Central memory CD8-positive, alpha-beta T cell (primary cell): ENCODE measurements around the gene DLX4.
A peak's percentile ranks its signal among the peaks of the same experiment; 100 is the strongest.

Experiments used
- ATAC-seq: fragments of 150-1000 bp; cut with Tn5 transposase; replicated peaks from 2 replicates; pipeline ENCODE4 v1.10.0; 2022; ENCODE audit warnings: mild to moderate bottlenecking, moderate FRiP score, moderate number of reproducible peaks; ENCODE audit not compliant: poor library complexity, severe bottlenecking; ENCODE audit errors: extremely low read depth
- DNase-seq, 2 donors: peaks; one replicate each; pipeline ENCODE4 v3.0.0; 2021; ENCODE audit warnings: low spot score in 2 of 2
- H3K27ac Mint-ChIP-seq: one replicate; pipeline ENCODE4 v1.8.0; 2022; ENCODE audit warnings: low read depth, mild to moderate bottlenecking, moderate library complexity, mixed read lengths
- H3K27me3 Mint-ChIP-seq: one replicate; pipeline ENCODE4 v1.8.0; 2022; ENCODE audit warnings: mixed read lengths
- H3K36me3 Mint-ChIP-seq: one replicate; pipeline ENCODE4 v1.8.0; 2022; ENCODE audit warnings: mild to moderate bottlenecking, moderate library complexity, mixed read lengths; ENCODE audit not compliant: insufficient read depth
- H3K4me1 Mint-ChIP-seq: one replicate; pipeline ENCODE4 v1.8.0; 2022; ENCODE audit warnings: mixed read lengths
- H3K4me3 Mint-ChIP-seq: one replicate; pipeline ENCODE4 v1.8.0; 2022; ENCODE audit warnings: mild to moderate bottlenecking, moderate library complexity, mixed read lengths
- H3K9me3 Mint-ChIP-seq: one replicate; pipeline ENCODE4 v1.8.0; 2022; ENCODE audit warnings: mixed read lengths

Gene DLX4

DNA sequence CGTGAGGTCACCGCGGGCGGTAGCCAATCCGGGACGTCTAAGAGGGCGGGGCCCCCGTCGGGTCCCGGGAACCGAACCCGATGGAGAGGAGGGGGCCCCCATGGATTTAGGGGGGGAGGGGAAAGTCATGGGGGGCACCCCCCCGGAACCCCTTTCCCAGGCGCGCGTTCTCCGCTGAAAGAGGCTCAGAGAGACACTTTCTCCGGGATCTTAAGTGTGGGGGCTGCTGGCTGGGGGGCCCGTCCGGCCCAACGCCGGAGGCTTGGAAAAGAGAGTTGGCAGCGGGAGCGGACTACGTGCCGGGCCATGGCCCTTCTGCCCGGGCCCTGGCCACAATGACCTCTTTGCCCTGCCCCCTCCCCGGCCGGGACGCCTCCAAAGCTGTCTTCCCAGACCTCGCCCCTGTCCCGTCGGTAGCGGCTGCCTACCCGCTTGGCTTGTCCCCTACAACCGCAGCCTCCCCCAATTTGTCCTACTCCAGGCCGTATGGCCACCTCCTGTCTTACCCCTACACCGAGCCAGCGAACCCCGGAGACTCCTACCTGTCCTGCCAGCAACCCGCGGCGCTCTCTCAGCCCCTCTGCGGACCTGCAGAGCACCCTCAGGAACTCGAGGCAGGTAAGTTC is at the start of gene DLX4:
TSS of gene DLX4 (plus strand) at position 57 of the 626 bp plus-strand sequence. CDS start at position 336, 279 bp downstream.
- no peak for ATAC-seq
- Mint-ChIP-seq H3K27ac (peak within 1 kb of the TSS; percentile 63), H3K9me3 (no peaks in the 10 kb centered on the region), H3K36me3 (peaks cover 11% of the 10 kb centered on the region), H3K27me3 (peaks cover 91% of the 10 kb centered on the region), H3K4me1 (peaks cover 38% of the 10 kb centered on the region), H3K4me3 (peak within 1 kb of the TSS; percentile 85)
- no peak for DNase-seq

- ATAC-seq (no peak), DNase-seq (no peak)
- H3K4me1 Mint-ChIP-seq: no peaks in the 10 kb centered on the region
- no peak overlapping the region for H3K27ac Mint-ChIP-seq
- no peaks in the 10 kb centered on the region for H3K9me3 Mint-ChIP-seq
- H3K27me3 Mint-ChIP-seq: peaks cover 70% of the 10 kb centered on the region
- H3K36me3 Mint-ChIP-seq: no peaks in the 10 kb centered on the region
- H3K4me3 Mint-ChIP-seq: no peak overlapping the region
Measured at GRCh38 chr17:49920030-49920769, 48.8 kb upstream of the DLX4 start.

GRCh38 chr17:49922095-49922494 is 46.9 kb upstream of the DLX4 start:
- H3K27ac Mint-ChIP-seq: no peak overlapping the region
- H3K27me3 Mint-ChIP-seq: peaks cover 70% of the 10 kb centered on the region
- no peaks in the 10 kb centered on the region for H3K9me3 Mint-ChIP-seq
- ATAC-seq: no peak
- H3K36me3 Mint-ChIP-seq: no peaks in the 10 kb centered on the region
- no peaks in the 10 kb centered on the region for H3K4me1 Mint-ChIP-seq
- H3K4me3 Mint-ChIP-seq: no peak overlapping the region
- no peak for DNase-seq

DNA sequence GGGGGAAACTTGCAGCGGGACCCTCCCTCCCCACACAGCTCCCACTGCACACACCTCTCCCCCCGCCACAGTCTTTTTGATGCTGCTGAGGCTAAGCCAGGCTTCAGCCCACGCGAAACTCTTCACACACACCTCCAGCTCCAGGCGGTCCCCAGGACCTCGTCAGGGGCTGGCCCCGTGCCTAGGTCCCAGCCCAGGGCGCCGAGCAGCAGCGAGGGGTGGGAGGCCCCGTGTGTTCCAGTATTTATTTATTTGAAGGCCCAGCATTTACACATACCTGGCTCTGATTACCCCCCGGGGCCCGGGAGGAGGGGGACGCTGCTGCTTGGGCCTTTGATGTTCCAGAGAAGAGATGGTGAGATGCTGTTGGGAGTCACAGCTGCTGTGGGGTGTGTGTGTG is 44.9 kb upstream of the DLX4 start:
- H3K9me3 Mint-ChIP-seq: no peaks in the 10 kb centered on the region
- DNase-seq (no peak), ATAC-seq (no peak)
- no peak overlapping the region for H3K4me3 Mint-ChIP-seq
- peaks cover 80% of the 10 kb centered on the region for H3K27me3 Mint-ChIP-seq
- no peaks in the 10 kb centered on the region for H3K4me1 Mint-ChIP-seq
- H3K27ac Mint-ChIP-seq: no peak overlapping the region
- H3K36me3 Mint-ChIP-seq: no peaks in the 10 kb centered on the region

GRCh38 chr17:49924589-49924988 is 44.4 kb upstream of the DLX4 start:
- Mint-ChIP-seq H3K27ac (no peak overlapping the region), H3K9me3 (no peaks in the 10 kb centered on the region), H3K4me1 (no peaks in the 10 kb centered on the region), H3K4me3 (no peak overlapping the region), H3K27me3 (peaks cover 85% of the 10 kb centered on the region), H3K36me3 (no peaks in the 10 kb centered on the region)
- no peak for ATAC-seq
- DNase-seq: no peak

DNA sequence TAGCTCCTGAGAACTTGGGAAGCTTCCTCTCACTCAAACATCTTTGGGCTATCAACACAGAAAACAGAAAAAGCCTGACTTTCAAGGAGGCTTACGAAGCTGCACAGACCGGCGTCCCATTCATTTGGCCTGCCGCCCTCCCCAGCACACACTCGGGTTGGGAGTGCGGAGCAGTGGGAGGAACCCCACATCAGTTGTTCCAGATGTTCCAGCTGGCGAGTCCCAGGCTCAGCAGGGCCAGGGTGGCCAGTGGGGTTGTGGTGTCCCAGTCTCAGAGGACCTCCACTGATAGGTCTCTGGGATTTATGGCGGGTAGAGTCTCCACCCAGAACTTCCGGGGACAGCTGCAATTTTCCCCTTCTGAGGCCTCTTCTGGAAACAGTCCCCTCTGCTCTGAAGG is 43.1 kb upstream of the DLX4 start:
- H3K36me3 Mint-ChIP-seq: no peaks in the 10 kb centered on the region
- no peak for ATAC-seq
- no peak for DNase-seq
- no peak overlapping the region for H3K27ac Mint-ChIP-seq
- H3K4me3 Mint-ChIP-seq: no peak overlapping the region
- H3K9me3 Mint-ChIP-seq: no peaks in the 10 kb centered on the region
- peaks cover 88% of the 10 kb centered on the region for H3K27me3 Mint-ChIP-seq
- no peaks in the 10 kb centered on the region for H3K4me1 Mint-ChIP-seq

DNA sequence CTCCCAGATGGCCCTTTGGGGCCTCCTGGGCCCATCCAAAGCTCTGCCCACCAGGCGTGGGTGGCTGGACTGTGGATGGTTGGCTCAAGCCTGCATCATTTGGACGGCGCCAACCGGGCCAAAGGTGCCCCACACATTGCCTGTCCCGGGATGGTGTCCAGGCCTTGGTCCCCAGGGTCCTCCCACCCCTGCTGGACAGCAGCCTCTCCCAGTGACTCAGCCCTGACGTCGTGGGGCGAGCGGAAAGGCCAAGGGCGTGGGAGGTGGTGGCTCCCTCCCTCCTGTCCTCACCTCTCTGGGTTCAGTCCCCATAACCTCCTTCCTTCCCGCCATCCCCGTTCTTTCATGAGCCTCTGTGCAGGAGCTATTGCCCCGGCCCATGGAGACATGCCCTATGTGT is 42.1 kb upstream of the DLX4 start:
- H3K36me3 Mint-ChIP-seq: no peaks in the 10 kb centered on the region
- no peaks in the 10 kb centered on the region for H3K9me3 Mint-ChIP-seq
- DNase-seq (no peak), ATAC-seq (no peak)
- H3K4me3 Mint-ChIP-seq: no peak overlapping the region
- no peaks in the 10 kb centered on the region for H3K4me1 Mint-ChIP-seq
- H3K27ac Mint-ChIP-seq: no peak overlapping the region
- H3K27me3 Mint-ChIP-seq: peaks cover 92% of the 10 kb centered on the region

DNA sequence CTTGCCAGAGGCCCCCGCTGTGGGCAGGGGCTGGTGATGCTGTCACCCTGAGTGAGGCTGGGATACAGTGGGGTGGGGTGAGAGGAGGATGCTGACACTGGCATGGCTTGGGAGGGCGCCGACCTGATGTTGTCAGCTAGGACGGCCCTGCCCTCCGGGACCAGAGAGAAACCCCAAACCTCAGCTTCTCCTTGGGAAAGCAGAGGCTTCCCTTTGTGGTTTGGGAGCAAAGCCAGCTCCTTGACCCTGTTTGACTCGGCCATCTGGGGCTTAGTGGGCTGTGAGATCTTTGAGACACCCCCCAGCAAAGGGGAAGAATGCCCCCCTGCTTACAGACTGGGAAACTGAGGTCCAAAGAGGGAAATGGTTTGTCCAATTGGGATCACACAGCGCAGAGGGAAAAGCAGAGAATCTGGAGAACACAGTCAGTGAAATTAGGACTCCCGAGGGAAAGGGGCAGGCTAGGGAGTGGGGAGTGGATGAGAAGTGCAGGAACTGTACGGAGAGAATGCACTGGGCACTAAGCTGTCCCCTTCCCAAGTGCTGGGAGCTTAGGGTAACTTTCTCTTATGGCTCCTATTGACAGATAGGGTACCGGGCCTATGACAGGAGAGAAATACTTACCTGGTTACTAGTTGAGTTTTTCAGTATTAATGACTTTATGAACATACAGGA is 40.7 kb upstream of the DLX4 start:
- ATAC-seq (no peak), DNase-seq (no peak)
- H3K36me3 Mint-ChIP-seq: no peaks in the 10 kb centered on the region
- H3K4me1 Mint-ChIP-seq: no peaks in the 10 kb centered on the region
- H3K9me3 Mint-ChIP-seq: no peaks in the 10 kb centered on the region
- peaks cover 89% of the 10 kb centered on the region for H3K27me3 Mint-ChIP-seq
- no peak overlapping the region for H3K27ac Mint-ChIP-seq
- H3K4me3 Mint-ChIP-seq: no peak overlapping the region

- no peaks in the 10 kb centered on the region for H3K36me3 Mint-ChIP-seq
- H3K4me1 Mint-ChIP-seq: no peaks in the 10 kb centered on the region
- H3K4me3 Mint-ChIP-seq: no peak overlapping the region
- ATAC-seq: no peak
- no peak overlapping the region for H3K27ac Mint-ChIP-seq
- no peaks in the 10 kb centered on the region for H3K9me3 Mint-ChIP-seq
- no peak for DNase-seq
- H3K27me3 Mint-ChIP-seq: peaks cover 94% of the 10 kb centered on the region
Measured at GRCh38 chr17:49928837-49929475, 40.0 kb upstream of the DLX4 start.

DNA sequence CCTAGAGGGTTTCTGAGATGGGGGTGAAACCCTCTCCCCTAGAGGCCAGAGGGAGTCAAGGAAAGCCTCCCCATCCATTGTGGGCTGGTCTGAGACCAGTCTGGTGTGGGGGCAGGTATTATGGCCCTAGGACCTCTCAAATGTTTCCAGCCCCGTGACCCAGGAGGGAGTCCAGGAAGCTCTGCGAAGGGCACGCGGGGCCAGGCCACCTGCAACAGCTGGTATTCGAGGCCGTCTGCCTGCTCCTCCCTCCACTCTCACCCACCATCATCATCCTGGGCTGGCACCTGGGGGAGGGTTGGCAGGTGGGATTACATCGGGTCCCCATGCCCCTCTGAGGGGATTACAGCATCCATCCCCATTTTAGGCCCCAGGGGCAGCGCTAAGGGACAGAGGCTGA is 38.1 kb upstream of the DLX4 start:
- H3K27ac Mint-ChIP-seq: no peak overlapping the region
- H3K27me3 Mint-ChIP-seq: peaks cover 94% of the 10 kb centered on the region
- DNase-seq (no peak), ATAC-seq (no peak)
- no peak overlapping the region for H3K4me3 Mint-ChIP-seq
- H3K4me1 Mint-ChIP-seq: no peaks in the 10 kb centered on the region
- no peaks in the 10 kb centered on the region for H3K9me3 Mint-ChIP-seq
- H3K36me3 Mint-ChIP-seq: no peaks in the 10 kb centered on the region

GRCh38 chr17:49931416-49932137 is 37.4 kb upstream of the DLX4 start:
- H3K4me3 Mint-ChIP-seq: no peak overlapping the region
- no peaks in the 10 kb centered on the region for H3K36me3 Mint-ChIP-seq
- peaks cover 94% of the 10 kb centered on the region for H3K27me3 Mint-ChIP-seq
- no peak for ATAC-seq
- no peaks in the 10 kb centered on the region for H3K4me1 Mint-ChIP-seq
- H3K27ac Mint-ChIP-seq: no peak overlapping the region
- DNase-seq: no peak
- no peaks in the 10 kb centered on the region for H3K9me3 Mint-ChIP-seq

DNA sequence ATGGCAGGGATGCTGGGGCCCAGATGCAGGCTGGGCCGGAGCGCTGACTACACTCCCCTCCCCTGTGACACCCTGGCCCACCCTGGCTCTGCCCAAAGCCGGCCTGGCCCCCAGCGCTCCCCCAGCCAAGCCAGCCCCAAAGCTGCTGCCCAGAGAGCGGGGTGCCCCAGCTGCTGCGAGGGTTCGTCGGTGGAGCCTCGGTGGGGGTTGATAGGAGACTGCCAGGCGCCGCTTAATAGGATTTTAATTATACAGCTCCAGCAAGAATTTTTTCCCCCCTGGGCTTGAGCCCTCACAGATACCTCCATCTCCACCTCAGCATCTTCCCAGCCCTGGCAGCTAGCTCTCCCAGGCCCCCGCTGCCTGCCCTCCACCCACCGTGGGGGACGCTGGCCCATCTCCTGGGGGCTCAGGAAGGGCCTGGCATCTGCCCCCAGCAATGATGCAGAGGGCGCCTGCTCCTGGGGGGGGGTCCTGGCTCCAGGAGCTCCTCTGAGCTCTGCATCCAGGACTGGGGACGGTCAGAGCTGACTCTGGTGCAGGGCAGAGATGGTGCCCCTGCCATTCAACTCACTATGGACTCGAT is 36.8 kb upstream of the DLX4 start:
- Mint-ChIP-seq H3K9me3 (no peaks in the 10 kb centered on the region), H3K4me3 (no peak overlapping the region), H3K27ac (no peak overlapping the region), H3K4me1 (no peaks in the 10 kb centered on the region), H3K27me3 (peaks cover 90% of the 10 kb centered on the region), H3K36me3 (no peaks in the 10 kb centered on the region)
- DNase-seq: no peak
- no peak for ATAC-seq
